ENCODE results near the gene BRMS1L.

GRCh38 chr14:35900741-35901140, 74.6 kb downstream of the BRMS1L start:
- no peak for TF ChIP-seq CTCF (IDR thresholded peaks at IDR 0.05)
- no peak for TF ChIP-seq POLR2A (IDR thresholded peaks at IDR 0.05)

Data from prostate gland (tissue), 2 donors.